ENCODE data around the gene CIAO3.
"Not testable (repeated sequence)": the region's sequence is repeated elsewhere in the genome, so short reads cannot be mapped to it uniquely, and the experiment has no call there.

CIAO3 gene

GRCh38 chr16:708019-708418 lies 32.8 kb downstream of the CIAO3 start:
- no peak for DNase-seq

DNA sequence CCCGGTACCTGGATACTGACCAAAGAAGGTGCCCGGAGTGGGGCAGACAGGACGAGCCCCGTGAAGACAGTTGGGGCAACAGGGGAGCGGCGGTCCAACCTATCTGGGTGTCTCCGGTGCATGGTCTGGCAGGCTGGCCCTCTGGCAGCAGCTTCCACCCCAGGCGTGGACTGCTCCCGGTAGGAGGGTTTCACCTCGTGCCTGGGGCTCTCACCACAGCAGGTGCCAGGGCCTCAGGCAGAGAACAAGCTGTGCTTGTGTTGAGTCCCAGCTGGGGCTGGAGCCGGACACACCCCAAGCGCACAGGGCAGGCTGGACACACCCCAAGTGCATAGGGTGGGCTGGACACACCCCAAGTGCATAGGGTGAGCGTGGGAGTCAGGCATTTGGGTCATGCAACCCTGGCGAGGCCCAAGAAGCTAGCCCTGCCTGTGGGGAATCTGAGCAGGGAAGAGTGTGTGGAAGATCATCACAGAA lies 33.7 kb downstream of the CIAO3 start:
- no peak for DNase-seq

DNA sequence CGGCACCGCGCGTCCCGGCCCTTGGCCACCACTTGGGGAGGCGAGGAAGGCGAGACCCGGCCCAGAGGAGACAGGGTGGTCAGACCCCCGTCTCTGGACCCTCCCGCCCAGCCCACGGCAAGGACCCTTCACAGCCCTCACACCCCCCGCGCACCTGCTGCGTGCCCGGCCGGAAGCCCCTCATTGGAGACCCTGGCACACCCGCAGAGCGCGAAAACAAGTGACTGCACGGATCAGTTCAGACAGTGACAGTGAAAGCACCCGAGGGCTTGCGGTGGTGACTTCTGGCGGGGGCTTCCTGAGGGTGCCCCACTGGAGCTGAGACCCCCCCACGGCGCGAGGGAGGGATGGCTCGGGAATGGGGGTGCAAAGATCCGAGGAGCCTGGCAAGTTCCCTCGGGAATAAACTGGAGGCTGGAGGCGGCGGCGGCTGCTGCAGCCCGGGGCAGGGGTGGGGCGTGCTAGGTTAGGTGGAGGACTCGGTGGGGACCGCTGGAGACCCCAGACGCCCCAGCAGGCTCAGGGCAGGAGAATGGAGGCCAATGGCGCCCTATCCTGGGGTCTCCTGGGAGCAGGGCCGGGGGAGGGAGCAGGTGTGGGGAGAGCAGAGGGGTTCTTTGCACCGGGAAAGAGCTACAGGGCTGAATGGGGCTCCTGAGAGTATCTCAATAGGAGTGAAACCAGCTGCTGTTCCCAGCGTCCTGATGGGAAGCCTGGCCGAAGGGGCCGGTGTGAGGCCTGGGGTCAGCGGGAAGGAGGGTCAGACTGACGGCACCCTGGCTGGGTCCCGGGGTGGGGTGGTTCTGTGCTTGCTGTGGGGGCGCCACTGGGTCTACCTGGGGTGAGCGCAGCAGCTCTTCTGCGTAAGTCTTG lies 34.4 kb downstream of the CIAO3 start:
- DNase-seq = no peak

DNA sequence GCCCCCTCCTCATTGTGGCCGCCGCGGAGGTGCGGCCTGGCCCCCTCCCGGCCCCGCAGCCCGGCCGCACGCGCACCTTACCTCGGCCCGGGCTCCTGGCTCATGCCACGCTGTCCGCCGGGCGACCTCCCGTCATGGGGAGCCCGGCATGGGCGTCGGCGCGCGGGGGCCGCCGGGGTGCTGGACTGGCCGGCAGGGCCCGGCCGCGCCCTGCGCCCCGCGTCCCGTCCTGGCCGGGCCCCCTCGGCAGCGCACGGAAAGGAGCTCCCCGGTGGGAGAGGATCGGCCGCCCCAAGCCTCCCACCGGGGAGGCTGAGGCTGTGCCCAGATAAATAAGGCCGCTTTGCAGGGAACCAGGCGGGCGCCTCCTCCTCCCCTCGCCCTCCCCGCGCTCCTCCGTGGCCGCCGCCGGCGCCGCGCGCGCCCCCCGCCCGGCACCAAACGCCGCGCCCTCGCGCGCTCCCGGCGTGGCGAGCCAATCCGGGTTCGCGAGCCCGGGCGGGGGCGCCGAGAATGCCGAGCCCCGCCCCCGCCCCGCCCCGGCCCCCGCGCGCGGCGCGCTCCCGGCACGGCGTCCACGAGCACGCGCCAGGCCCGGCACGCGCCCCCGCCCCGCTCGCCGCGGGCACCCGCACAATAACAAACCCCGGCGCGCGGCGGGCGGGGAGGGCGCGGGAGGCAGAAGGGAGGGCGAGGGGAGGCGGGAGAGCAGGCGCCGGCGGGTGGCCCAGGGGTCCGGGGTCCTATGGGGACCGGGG lies 35.2 kb downstream of the CIAO3 start, which contains the start of gene FBXL16:
Gene FBXL16, minus strand, starts transcription at position 371 of the 758 bp plus-strand sequence. CDS start 8,396 bp downstream, outside the sequence.
- DNase-seq = no peak

DNA sequence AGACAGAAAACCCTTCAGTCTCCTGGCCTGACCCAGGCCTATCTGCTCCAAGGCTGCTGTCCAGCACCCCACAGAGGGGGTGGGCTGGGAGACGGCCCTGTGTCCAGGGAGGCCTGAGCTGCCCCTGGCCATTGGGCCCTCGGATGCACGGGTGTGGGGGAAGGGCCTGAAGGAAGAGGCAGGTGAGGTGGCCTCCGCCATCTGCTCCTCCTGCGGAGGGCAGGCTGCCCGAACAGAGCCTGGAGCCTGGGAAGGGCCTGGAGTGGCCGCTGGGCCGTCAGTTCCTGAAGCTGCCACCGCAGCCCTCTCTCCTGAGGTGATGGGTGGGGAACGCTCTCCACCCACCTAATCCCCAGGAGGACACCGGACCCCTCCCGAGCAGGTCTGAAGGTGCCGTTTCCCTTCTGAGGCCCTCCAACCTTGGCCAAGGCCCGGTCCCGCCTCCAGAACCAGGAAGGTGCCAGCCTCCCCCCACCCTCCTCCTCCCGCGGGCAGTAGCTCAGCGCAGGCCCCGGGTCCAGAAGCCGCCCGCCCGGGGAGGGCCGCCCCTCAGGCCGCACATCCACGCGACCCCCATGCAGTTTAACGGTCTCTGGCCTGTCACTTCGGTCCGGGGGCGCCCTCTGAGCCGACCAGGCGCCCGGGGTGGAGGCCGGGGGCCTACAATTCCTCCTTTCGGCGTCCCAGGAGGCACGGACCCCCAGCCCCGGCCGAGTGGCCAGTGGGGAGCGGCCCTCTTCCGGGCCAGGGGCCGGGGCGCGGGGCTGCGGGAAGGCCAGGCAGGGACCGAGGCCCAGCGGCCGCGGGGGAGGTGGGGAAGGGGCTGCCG lies 36.0 kb downstream of the CIAO3 start:
- DNase-seq = no peak

- no peak for DNase-seq
Observed at GRCh38 chr16:704047-704446, 36.8 kb downstream of the CIAO3 start.

DNA sequence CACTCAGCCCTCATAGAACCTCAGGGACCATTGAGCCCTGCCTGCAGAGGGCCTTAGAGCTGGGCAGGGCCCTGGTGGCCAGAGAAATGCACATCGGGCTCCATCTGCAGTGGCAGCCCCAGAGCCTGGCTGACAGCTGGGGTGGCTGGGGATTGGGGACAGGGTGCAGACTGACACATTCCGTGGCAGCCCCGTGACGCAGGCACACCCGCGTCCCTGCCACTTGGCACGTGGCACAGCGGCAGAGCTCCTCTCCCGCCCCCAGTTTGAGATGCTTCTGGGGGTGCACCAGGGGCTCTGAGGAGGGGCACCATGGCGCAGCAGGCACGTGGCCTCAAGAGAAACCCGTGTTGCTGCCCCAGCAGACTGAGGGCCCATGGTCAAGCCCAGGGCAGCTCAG lies 37.4 kb downstream of the CIAO3 start:
- DNase-seq = no peak

- DNase-seq = no peak
Observed at GRCh38 chr16:702341-702740, 38.5 kb downstream of the CIAO3 start.

GRCh38 chr16:700684-701584 lies 39.9 kb downstream of the CIAO3 start:
- peak; percentile 41 to 43 for DNase-seq

- no peak for DNase-seq
Observed at GRCh38 chr16:698911-699671, 41.7 kb downstream of the CIAO3 start.

- DNase-seq = peak; percentile 73 to 77
Observed at GRCh38 chr16:695355-696089, 45.3 kb downstream of the CIAO3 start.

DNA sequence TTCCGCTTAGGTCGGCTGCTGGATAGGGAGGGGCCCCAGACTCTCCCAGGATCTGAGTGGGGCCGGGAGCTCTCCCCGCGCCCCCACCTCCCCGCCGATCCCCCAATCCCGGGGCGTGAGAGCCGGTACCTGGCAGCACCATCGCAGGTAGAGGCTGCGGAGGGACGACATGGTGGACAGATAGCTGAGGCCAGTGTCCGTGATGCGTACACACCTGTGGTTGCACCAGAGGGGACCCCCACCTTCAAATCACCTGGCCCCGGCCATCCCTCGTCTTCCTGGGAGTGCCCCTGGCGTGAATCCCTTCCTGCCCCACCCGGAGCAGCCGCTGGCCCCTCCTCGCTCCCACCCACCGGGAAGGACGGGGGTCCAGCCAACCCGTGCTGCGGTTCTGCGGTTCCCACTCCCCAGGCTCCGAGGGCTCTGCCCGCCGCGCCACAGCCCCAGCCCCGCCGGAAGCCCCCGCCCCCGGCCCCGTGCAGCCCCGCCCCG lies 45.9 kb downstream of the CIAO3 start:
- DNase-seq = peak in 1 of 2 experiments; percentile 27

- DNase-seq = no peak
Observed at GRCh38 chr16:694187-694862, 46.5 kb downstream of the CIAO3 start.

DNA sequence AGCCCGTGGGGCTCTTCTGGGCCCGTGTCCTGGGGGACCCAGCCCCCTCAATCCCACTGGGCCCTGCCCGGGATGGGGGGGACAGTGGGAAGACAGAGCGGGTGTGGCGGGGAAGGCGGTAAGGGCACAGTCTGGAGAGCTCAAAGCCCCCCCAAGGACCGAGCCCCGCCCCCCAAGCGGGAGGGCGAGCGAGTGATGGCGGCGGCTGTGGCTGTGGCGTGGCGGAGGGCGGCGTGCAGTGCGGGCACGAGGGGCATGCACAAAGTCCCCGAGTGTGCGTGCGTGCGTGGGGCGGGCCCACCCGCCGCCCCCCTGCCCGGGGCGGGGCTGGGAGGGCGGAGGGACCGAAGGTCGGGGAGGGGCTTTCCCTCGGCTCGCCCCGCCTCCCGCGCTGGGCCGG lies 47.0 kb downstream of the CIAO3 start:
- no peak for DNase-seq

DNA sequence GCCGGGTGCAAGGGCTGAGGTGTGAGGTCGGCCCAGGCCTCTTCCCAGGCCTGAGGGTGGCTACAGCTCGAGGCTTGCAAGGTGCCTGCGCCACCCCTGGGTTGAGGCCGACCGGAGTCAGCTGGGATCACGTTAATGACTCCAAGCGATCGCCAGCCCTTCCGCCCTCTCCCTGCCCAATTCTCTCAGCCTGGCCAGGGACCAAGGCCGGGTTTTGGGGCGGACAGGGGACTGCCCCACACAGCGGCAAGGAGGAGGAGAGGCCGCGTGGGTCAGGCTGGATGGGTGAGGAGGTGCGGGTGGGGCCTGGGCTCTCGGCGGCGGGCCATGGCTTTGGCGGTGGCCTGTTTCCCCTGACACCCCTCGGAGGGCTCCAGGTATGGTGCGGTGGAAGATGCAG lies 47.4 kb downstream of the CIAO3 start:
- no peak for DNase-seq

DNA sequence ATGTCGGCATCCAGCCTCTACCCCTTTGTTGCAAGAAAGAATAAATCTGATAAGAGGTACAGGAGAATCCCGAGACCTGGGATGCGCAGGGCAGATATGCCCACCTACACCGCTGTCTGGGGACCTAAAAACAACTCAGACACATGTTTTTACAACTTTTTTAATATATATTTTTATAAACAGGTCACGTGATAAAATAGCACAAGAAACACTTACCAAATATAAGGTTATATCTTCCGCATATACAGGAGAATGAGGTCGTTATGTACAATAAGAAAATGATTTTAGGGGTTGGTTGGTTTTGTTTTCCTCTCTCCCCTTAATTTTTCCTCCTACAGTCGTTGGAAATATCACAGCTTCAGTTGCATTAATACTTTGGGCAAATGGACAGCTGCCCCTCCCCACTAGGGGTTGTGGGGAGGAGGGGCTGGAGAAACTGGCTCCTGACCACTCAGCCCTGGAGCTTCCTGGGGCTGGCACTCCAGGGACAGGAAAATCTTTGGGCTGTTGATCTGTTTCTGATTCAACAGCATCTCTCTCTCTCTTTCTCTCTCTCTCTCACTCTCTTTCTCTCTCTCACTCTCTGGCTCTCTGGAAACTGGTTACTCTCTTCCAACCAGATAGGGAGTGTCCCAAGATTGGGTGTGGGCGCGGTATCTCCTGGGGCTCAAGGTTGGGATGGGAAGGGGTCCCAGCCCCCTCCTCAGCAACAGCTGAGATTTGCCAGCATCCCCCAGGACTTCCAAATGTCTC lies 48.3 kb downstream of the CIAO3 start:
- no peak for DNase-seq

DNA sequence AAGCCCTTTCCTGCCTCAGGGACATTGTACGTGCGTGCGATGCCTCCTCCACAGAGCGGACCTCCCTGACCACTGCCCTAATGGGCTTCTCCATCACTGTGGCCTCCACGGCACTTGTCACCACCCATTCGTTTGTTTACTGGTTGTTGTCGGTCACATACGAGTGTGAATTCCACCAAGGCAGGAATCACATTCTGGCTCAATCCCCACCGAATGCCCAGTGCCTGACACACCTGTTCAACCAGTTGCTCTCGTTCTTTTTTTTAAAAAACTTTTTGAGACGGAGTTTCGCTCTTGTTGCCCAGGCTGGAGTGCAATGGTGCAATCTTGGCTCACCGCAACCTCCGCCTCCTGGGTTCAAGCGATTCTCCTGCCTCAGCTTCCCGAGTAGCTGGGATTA lies 49.6 kb downstream of the CIAO3 start:
- not testable (repeated sequence) for DNase-seq

- no peak for DNase-seq
Observed at GRCh38 chr16:689175-689897, 51.5 kb downstream of the CIAO3 start.

All from activated CD4-positive, alpha-beta T cell treated with anti-CD3 and anti-CD28 coated beads, Interleukin-2, amount 50 U/mL, for 48 hours (primary cell).